Endothelial cell of umbilical vein (primary cell): ENCODE results near the gene JMJD8. TPM values are rescaled to one million over a fixed set of nuclear protein-coding genes. Genes with fewer than 3 reads are reported as not detected.

Experiments used
- BruUV-seq: library from RNA; stranded (reverse); fragments of 400-500 nt; replicated peaks from 2 replicates; lab custom pipeline; 2021; lab: Mats Ljungman, UMichigan
- CTCF ChIA-PET: fragments of 300-600, 350-600 bp; sonication (Branson Sonifier 250); formaldehyde crosslinking; loops from one replicate; lab custom pipeline; 2021; ENCODE audit warnings: antibody characterized with exemption, inconsistent platforms; lab: Charles Lee
- POLR2A ChIA-PET: fragments of 300-600, 350-600 bp; sonication (Branson Sonifier 250); formaldehyde crosslinking; loops from one replicate; lab custom pipeline; 2021; ENCODE audit warnings: antibody characterized with exemption, inconsistent platforms; lab: Charles Lee
- DNase-seq: peaks from one replicate; pipeline ENCODE4 v3.0.0-alpha.2; 2011; ENCODE audit warnings: low read depth, low spot score
- FAIRE-seq: peaks from 2 replicates; lab custom pipeline; 2011; peaks lifted over from hg19 to GRCh38; lab: Jason Lieb, UNC
- H2AFZ ChIP-seq: 2 replicates; pipeline ENCODE4 v1.6.0; 2012; ENCODE audit warnings: low read depth, low read length, control low read depth, inconsistent platforms
- H3K27ac ChIP-seq: 2 replicates; pipeline ENCODE4 v1.5.1; 2011; ENCODE audit warnings: low read depth, mild to moderate bottlenecking, control low read depth, low read length, moderate library complexity; ENCODE audit not compliant: insufficient read depth
- H3K27me3 ChIP-seq, 2 experiments: 2 replicates each; pipeline versions ENCODE4 v1.6.0 to v1.6.1; 2011; ENCODE audit warnings: low read length in 2 of 2, mixed read lengths in 1 of 2; ENCODE audit not compliant: control insufficient read depth in 2 of 2, insufficient read depth in 2 of 2
- H3K36me3 ChIP-seq, 2 experiments: 2 replicates in 1 of 2; 3 replicates in 1 of 2; pipeline ENCODE4 v1.5.1; 2011; ENCODE audit warnings: low read length in 2 of 2, mild to moderate bottlenecking in 1 of 2, moderate library complexity in 1 of 2; ENCODE audit not compliant: control insufficient read depth in 2 of 2, insufficient read depth in 2 of 2; ENCODE audit errors: extremely low read depth in 1 of 2
- H3K4me1 ChIP-seq: 3 replicates; pipeline ENCODE4 v1.5.1; 2011; ENCODE audit warnings: mild to moderate bottlenecking, low read length; ENCODE audit not compliant: control insufficient read depth, insufficient read depth; ENCODE audit errors: extremely low read depth
- H3K4me2 ChIP-seq: 2 replicates; pipeline ENCODE4 v1.6.1; 2011; ENCODE audit warnings: low read length, control low read depth, mixed read lengths; ENCODE audit not compliant: insufficient read depth
- H3K4me3 ChIP-seq, 3 experiments: fragments of 200-600 bp in 1 of 3; sonication (generic), shearing (Covaris generic) in 1 of 3; replicated peaks in 1 of 3; 2 replicates each; pipeline ENCODE4 v1.5.1; 2011 to 2016; ENCODE audit warnings: control low read depth in 3 of 3, low read length in 3 of 3, mild to moderate bottlenecking in 2 of 3, inconsistent platforms in 1 of 3, low read depth in 1 of 3, moderate library complexity in 1 of 3; ENCODE audit not compliant: insufficient read depth in 1 of 3
- H3K79me2 ChIP-seq: 2 replicates; pipeline ENCODE4 v1.6.0; 2012; ENCODE audit warnings: low read length, inconsistent platforms; ENCODE audit not compliant: control insufficient read depth, insufficient read depth
- H3K9ac ChIP-seq: replicated peaks from 2 replicates; pipeline ENCODE3; 2011; ENCODE audit warnings: low read length, control low read depth; ENCODE audit not compliant: insufficient read depth; ENCODE audit errors: extremely low read depth
- H3K9me1 ChIP-seq: replicated peaks from 3 replicates; pipeline ENCODE4 v1.6.0; 2011; ENCODE audit warnings: mild to moderate bottlenecking, low read length; ENCODE audit not compliant: control insufficient read depth, insufficient read depth; ENCODE audit errors: extremely low read depth
- H3K9me3 ChIP-seq: replicated peaks from 2 replicates; pipeline ENCODE4 v1.5.1; 2012; ENCODE audit warnings: low read length, inconsistent platforms; ENCODE audit not compliant: control insufficient read depth, insufficient read depth
- H4K20me1 ChIP-seq: replicated peaks from 2 replicates; pipeline ENCODE3; 2011; ENCODE audit warnings: mild to moderate bottlenecking, low read length; ENCODE audit not compliant: control insufficient read depth, insufficient read depth; ENCODE audit errors: extremely low read depth
- CTCF ChIP-seq, 2 donors: IDR thresholded peaks; 1 replicate in 1 of 2; 2 replicates in 1 of 2; pipeline ENCODE4 v1.5.1; 2011; ENCODE audit warnings: low read length in 2 of 2, mild to moderate bottlenecking in 2 of 2, moderate library complexity in 2 of 2, control low read depth in 1 of 2, inconsistent platforms in 1 of 2, low read depth in 1 of 2; ENCODE audit not compliant: insufficient read depth in 1 of 2; ENCODE audit errors: extremely low read depth in 1 of 2
- EZH2 ChIP-seq: IDR thresholded peaks from 2 replicates; pipeline ENCODE4 v1.6.1; 2012; ENCODE audit warnings: borderline replicate concordance, low read depth, mild to moderate bottlenecking, moderate library complexity, low read length, inconsistent platforms; ENCODE audit not compliant: severe bottlenecking
- FOS ChIP-seq: IDR thresholded peaks from 2 replicates; pipeline ENCODE4 v1.6.1; 2011; ENCODE audit warnings: mild to moderate bottlenecking, low read length, moderate library complexity, borderline replicate concordance; ENCODE audit not compliant: insufficient read depth
- GATA2 ChIP-seq: IDR thresholded peaks from 2 replicates; pipeline ENCODE4 v1.7.0; 2011; ENCODE audit warnings: low read depth, mild to moderate bottlenecking, moderate library complexity, mixed read lengths, low read length; ENCODE audit not compliant: insufficient read length, insufficient read depth
- JUN ChIP-seq: IDR thresholded peaks from 2 replicates; pipeline ENCODE4 v1.6.1; 2011; ENCODE audit warnings: borderline replicate concordance, low read depth; ENCODE audit not compliant: insufficient read length, insufficient read depth
- MAX ChIP-seq: IDR thresholded peaks from 2 replicates; pipeline ENCODE4 v1.6.1; 2011; ENCODE audit not compliant: insufficient read depth, insufficient read length
- MYC ChIP-seq: IDR thresholded peaks from one replicate; pipeline ENCODE4 v1.6.1; 2011; ENCODE audit warnings: mild to moderate bottlenecking, low read depth, low read length
- POLR2A ChIP-seq: IDR thresholded peaks from 2 replicates; pipeline ENCODE4 v1.6.1; 2012; ENCODE audit warnings: low read depth, mild to moderate bottlenecking, control low read depth, low read length
- POLR2AphosphoS5 ChIP-seq: IDR thresholded peaks from 2 replicates; pipeline ENCODE4 v1.6.1; 2012; ENCODE audit warnings: low read depth, mild to moderate bottlenecking, control low read depth, low read length, moderate library complexity; ENCODE audit not compliant: insufficient read depth
- dilution Hi-C: fragments of 300-500 bp; cut with MboI; formaldehyde crosslinking; loops from one replicate; pipeline ENCODE4 v1.15.0; 2019; ENCODE audit warnings: low sequenced_read_pairs; ENCODE audit not compliant: extremely low pct_ligation_motif_present
- intact Hi-C: fragments of 100-400 bp; cut with micrococcal nuclease; formaldehyde crosslinking; loops from one replicate; pipeline ENCODE4 v1.10.0; 2022
- polyA plus RNA-seq, 4 experiments: library from polyadenylated mRNA; depleted of rRNA in 3 of 4; stranded (reverse) in 3 of 4; unstranded in 1 of 4; fragments of >200 nt; gene quantifications; 2 replicates each; pipeline versions ENCODE4 v1.2.1 to v1.2.3, GENCODE V29; 2011 to 2012; ENCODE audit warnings: missing spikeins in 1 of 4
- total RNA-seq: library from RNA; stranded (reverse); gene quantifications from 2 replicates; pipeline ENCODE4 v1.2.3, GENCODE V29; 2021

JMJD8 gene
- total and polyA plus RNA-seq, 2 donors (not counting 3 experiments of a cell fraction or from before 2014, with no cell fraction given), result 55.1 to 102 TPM

- Histone ChIP-seq H3K27me3 (no peaks in the 10 kb centered on the region), H3K4me2 (no peak overlapping the region), H2AFZ (peak overlapping the region; percentile 79), H3K9me1 (no peaks in the 10 kb centered on the region), H3K36me3 (peaks cover 3 to 22% of the 10 kb centered on the region in 2 experiments), H3K9me3 (no peaks in the 10 kb centered on the region), H3K27ac (no peak overlapping the region), H4K20me1 (no peaks in the 10 kb centered on the region), H3K9ac (no peak overlapping the region), H3K4me1 (no peaks in the 10 kb centered on the region), H3K4me3 (no peak overlapping the region), H3K79me2 (peaks cover 18% of the 10 kb centered on the region)
- no TSS peak for BruUV-seq
- no peak for TF ChIP-seq EZH2
- TF ChIP-seq MYC, result no peak
- TF ChIP-seq GATA2, result no peak
- no peak for TF ChIP-seq CTCF (IDR thresholded peaks at IDR 0.05; ENCODE audit: extremely low read depth in 1 of 2, insufficient read depth in 1 of 2, low read depth in 1 of 2, low read length in 2 of 2)
- TF ChIP-seq JUN, result no peak
- no peak for TF ChIP-seq POLR2AphosphoS5
- no peak for TF ChIP-seq FOS
- no peak for TF ChIP-seq MAX
- TF ChIP-seq POLR2A, result no peak
- POLR2A ChIA-PET, result no interaction called here
- CTCF ChIA-PET, result interaction anchor here (0.7 to 1.8 kb wide), 4 partner anchors 9 to 88 kb away, joined by 3 to 6 read pairs (median 4); no protein-coding TSS in a partner anchor
- no peak for DNase-seq
- no peak for FAIRE-seq
- intact Hi-C loops (no loop called here), dilution Hi-C loops (no loop called here)
Measured at GRCh38 chr16:667113-667779, 16.9 kb downstream of the JMJD8 start.
